RWPE1 (cell line): ENCODE measurements around the gene BAIAP3.

Source experiments
- CTCF ChIA-PET: fragments of 350-600 bp; sonication (Branson Sonifier 250); formaldehyde crosslinking; extraction: SDS; loops from one replicate; lab custom pipeline; 2021; lab: Yijun Ruan, JAX
- POLR2A ChIA-PET: fragments of 400-600 bp; formaldehyde crosslinking; extraction: SDS; loops from one replicate; lab custom pipeline; 2020; ENCODE audit warnings: antibody characterized with exemption; ENCODE audit not compliant: low non-redundant PET; lab: Yijun Ruan, JAX
- DNase-seq: peaks from one replicate; pipeline ENCODE4 v3.0.0; 2012; ENCODE audit warnings: low spot score
- H3K27ac ChIP-seq: fragments of 450-650 bp; 2 replicates; pipeline ENCODE4 v1.5.1; 2017
- CTCF ChIP-seq: fragments of 450-650 bp; conservative IDR thresholded peaks from 2 replicates; pipeline ENCODE4 v1.5.1; 2017; ENCODE audit warnings: low read depth, mild to moderate bottlenecking

BAIAP3 gene

DNA sequence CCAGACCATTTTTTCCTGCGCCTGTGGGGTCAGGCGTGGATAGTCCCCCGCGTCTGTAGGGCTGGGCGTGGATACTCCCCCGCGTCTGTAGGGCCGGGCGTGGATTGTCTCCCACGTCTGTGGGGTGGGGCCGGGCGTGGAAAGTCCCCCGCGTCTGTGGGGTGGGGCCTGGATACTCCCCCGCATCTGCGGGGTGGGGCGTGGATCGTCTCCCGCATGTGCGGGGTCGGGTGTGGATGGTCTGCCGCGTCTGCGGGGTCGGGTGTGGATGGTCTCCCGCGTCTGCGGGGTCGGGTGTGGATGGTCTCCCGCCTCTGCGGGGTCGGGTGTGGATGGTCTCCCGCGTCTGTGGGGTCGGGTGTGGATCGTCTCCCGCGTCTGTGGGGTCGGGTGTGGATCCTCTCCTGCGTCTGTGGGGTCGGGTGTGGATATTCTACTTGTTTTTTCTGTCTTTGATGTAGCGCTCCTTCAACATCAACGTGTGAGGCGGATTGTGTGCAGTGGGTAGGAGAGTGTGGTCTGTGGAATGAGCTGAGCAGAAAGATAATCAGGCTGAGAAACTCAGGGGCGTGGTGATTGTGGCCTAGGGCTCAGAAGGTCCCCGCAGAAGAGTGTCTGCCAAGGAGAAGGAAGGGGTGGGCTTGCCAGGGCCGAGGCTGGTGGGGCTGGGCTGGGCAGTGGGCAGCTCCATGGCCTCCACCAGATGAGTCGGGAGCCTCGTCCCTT, 21.5 kb downstream of the BAIAP3 start:
- TF ChIP-seq CTCF = no peak
- no peak overlapping the region for H3K27ac ChIP-seq
- ChIA-PET POLR2A (no interaction called here), CTCF (no interaction called here)
- DNase-seq = no peak

DNA sequence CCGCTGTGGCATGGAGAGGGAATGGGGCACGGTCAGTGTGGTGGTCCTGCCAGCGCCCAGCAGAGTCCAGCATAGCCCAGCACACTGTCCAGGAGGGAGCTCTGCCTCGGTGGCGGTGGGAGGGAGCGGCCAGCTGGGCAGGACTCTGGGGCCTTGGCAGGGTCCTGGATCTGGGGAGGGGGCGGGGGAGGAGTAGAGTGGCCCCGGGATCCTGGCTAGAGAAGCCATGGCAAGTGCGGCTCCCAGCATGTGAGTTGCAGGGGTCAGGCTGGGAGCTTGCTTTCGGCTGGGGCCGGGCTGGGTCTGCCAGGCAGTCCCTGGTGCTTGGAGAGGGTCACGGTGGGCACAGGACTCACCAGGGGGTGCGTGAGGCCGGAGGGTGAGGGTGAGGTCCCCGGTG, 22.1 kb downstream of the BAIAP3 start:
- DNase-seq = no peak
- no peak for TF ChIP-seq CTCF
- CTCF ChIA-PET = no interaction called here
- POLR2A ChIA-PET = interaction anchor here (0.5 kb wide), 1 partner anchor 9 kb away, joined by 3 read pairs; no protein-coding TSS in a partner anchor
- no peak overlapping the region for H3K27ac ChIP-seq

DNA sequence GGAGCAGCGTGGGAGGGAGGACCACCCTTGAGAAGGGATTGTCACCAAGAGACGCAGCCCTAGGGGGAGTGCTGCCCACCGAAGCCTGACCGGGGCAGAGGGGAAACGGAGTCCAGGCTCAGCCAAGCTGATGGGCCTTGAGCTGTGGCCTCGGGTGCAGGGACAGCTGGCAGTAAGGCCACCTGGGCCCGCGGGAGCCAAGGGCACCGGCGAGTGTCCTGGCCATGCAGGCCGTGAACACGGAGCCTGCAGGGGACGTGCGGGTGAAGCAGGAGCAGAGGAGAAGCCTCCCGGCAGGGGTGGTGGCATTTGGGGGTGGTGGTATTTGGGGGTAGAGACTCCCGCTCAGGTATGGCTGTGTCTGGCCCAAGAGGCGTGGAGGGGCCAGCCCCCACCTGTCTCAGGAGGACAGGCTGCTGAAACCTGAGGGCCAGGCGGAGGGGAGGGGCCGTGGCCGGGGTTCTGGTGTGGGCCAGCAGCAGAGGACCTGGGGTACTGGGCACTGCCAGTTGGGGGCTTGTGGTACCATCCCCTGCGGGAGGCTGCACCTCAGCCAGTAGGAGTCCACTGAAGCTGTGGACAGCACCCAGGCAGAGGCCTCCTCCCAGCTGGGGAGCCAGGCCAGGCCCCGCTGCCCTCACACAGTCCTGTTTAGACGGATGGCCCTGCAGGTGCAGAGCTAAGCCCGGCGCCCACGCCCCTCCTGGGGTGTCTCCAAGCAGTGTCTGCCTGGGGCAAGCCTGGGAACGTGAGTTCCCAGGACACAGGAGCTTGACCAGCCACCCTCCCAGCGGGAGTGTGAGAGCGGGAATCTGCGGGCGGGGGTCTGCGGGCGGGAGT, 22.8 kb downstream of the BAIAP3 start:
- no peak for TF ChIP-seq CTCF
- DNase-seq = no peak
- POLR2A ChIA-PET = interaction anchor here (0.5 to 0.6 kb wide), 2 partner anchors 8 to 110 kb away, joined by 3 to 12 read pairs; no protein-coding TSS in a partner anchor
- H3K27ac ChIP-seq = peak overlapping the region; percentile 47; the same call in 1 of the 2 replicates
- CTCF ChIA-PET = no interaction called here

GRCh38 chr16:1357906-1358566, 24.6 kb downstream of the BAIAP3 start:
- CTCF ChIA-PET = no interaction called here
- no peak for TF ChIP-seq CTCF
- H3K27ac ChIP-seq = peak overlapping the region; percentile 47
- POLR2A ChIA-PET = no interaction called here
- no peak for DNase-seq

DNA sequence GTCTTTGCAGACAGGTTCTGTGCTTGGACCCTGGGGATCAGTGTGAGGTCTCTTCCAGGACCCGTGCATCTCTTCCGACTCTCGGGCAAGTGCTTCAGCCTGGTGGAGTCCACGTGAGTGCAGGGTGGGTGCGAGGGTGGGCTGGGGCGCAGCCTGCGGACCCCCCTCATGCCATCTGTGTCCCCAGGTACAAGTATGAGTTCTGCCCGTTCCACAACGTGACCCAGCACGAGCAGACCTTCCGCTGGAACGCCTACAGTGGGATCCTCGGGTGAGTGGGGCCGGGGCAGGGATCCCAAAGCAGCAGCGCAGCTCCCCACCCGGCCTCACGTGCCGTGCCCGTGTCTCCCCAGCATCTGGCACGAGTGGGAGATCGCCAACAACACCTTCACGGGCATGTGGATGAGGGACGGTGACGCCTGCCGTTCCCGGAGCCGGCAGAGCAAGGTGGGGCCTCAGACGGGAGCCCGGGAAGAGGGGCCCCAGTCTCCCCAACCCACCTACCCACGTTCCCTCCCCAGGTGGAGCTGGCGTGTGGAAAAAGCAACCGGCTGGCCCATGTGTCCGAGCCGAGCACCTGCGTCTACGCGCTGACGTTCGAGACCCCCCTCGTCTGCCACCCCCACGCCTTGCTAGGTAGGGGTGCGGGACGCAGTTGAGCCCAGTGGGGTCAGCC, 28.4 kb downstream of the BAIAP3 start:
- ChIA-PET POLR2A (no interaction called here), CTCF (interaction anchor here (0.7 kb wide), 1 partner anchor 56 kb away, joined by 3 read pairs; no protein-coding TSS in a partner anchor)
- H3K27ac ChIP-seq = no peak overlapping the region
- no peak for TF ChIP-seq CTCF
- no peak for DNase-seq

DNA sequence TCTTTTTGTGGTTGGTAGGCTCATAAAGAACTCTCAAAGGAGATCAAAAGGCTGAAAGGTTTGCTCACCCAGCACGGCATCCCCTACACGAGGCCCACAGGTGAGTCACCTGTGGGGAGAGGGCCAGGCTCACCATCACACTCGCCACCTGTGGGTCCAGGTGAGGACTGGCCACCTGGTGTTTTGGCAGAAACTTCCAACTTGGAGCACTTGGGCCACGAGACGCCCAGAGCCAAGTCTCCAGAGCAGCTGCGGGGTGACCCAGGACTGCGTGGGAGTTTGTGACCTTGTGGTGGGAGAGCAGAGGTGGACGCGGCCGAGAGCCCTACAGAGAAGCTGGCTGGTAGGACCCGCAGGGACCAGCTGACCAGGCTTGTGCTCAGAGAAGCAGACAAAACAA, 29.4 kb downstream of the BAIAP3 start:
- H3K27ac ChIP-seq = no peak overlapping the region
- CTCF ChIA-PET = interaction anchor here (0.6 to 1.6 kb wide), 10 partner anchors 9 to 450 kb away, joined by 3 to 13 read pairs (median 6); no protein-coding TSS in a partner anchor
- POLR2A ChIA-PET = no interaction called here
- DNase-seq = no peak
- no peak for TF ChIP-seq CTCF
